ENCODE results near the gene TUBB.
"Not testable (repeated sequence)": the region's sequence is repeated elsewhere in the genome, so short reads cannot be mapped to it uniquely, and the experiment has no call there.

The TUBB gene

GRCh38 chr6:30760549-30760948 lies 40.4 kb downstream of the TUBB start:
- no peak for DNase-seq (ENCODE audit: low spot score)

- no peak for DNase-seq (ENCODE audit: low spot score)
These were observed 41.8 kb downstream of the TUBB start for GRCh38 chr6:30761791-30762429.

GRCh38 chr6:30763155-30763617 lies 43.0 kb downstream of the TUBB start:
- no peak for DNase-seq (ENCODE audit: low spot score)

GRCh38 chr6:30763618-30764489 lies 43.7 kb downstream of the TUBB start:
- peak; percentile 35 for DNase-seq (ENCODE audit: low spot score)

- not testable (repeated sequence) for DNase-seq (ENCODE audit: low spot score)
These were observed 44.4 kb downstream of the TUBB start for GRCh38 chr6:30764490-30765043.

- DNase-seq (ENCODE audit: low spot score): peak; percentile 6
These were observed 45.3 kb downstream of the TUBB start for GRCh38 chr6:30765495-30765894.

GRCh38 chr6:30766461-30767157 lies 46.5 kb downstream of the TUBB start:
- no peak for DNase-seq (ENCODE audit: low spot score)

GRCh38 chr6:30767158-30767943 lies 47.2 kb downstream of the TUBB start:
- no peak for DNase-seq (ENCODE audit: low spot score)

GRCh38 chr6:30767944-30768301 lies 47.8 kb downstream of the TUBB start:
- DNase-seq (ENCODE audit: low spot score): no peak

GRCh38 chr6:30768634-30769087 lies 48.5 kb downstream of the TUBB start:
- DNase-seq (ENCODE audit: low spot score): no peak

GRCh38 chr6:30769088-30769852 lies 49.1 kb downstream of the TUBB start:
- peak; percentile 96 for DNase-seq (ENCODE audit: low spot score)

- DNase-seq (ENCODE audit: low spot score): peak; percentile 24
These were observed 49.8 kb downstream of the TUBB start for GRCh38 chr6:30769853-30770524.

GRCh38 chr6:30770592-30770991 lies 50.4 kb downstream of the TUBB start:
- DNase-seq (ENCODE audit: low spot score): no peak

- no peak for DNase-seq (ENCODE audit: low spot score)
These were observed 54.5 kb downstream of the TUBB start for GRCh38 chr6:30774701-30775100.
